Neural progenitor cell (in vitro differentiated cells): Measurements from ENCODE around the gene ETV2. TPM values are rescaled to one million over a fixed set of nuclear protein-coding genes. Genes with fewer than 3 reads are reported as not detected.
A peak's percentile ranks its signal among the peaks of the same experiment; 100 is the strongest.

Experiments
- DNase-seq: peaks from one replicate; pipeline ENCODE4 v3.0.0-alpha.2; 2016; ENCODE audit warnings: low spot score
- H2AFZ ChIP-seq: fragments of 200-600 bp; sonication (generic); replicated peaks from 2 replicates; pipeline ENCODE4 v1.6.1; 2016; ENCODE audit warnings: antibody characterized with exemption
- H3F3A ChIP-seq: fragments of 200-600 bp; sonication (generic); 2 replicates; pipeline ENCODE4 v1.6.1; 2016; ENCODE audit warnings: antibody characterized with exemption, low read depth
- H3K27ac ChIP-seq: fragments of 200-600 bp; sonication (generic); 2 replicates; pipeline ENCODE4 v1.5.1; 2016; ENCODE audit warnings: mild to moderate bottlenecking
- H3K27me3 ChIP-seq: fragments of 200-600 bp; sonication (generic); 2 replicates; pipeline ENCODE4 v1.6.1; 2016; ENCODE audit warnings: mild to moderate bottlenecking, moderate library complexity
- H3K36me3 ChIP-seq: fragments of 200-600 bp; sonication (generic); 2 replicates; pipeline ENCODE4 v1.5.1; 2016
- H3K4me1 ChIP-seq: fragments of 200-600 bp; sonication (generic); 2 replicates; pipeline ENCODE4 v1.6.1; 2016; ENCODE audit warnings: mixed run types
- H3K4me2 ChIP-seq: fragments of 200-600 bp; sonication (generic); 2 replicates; pipeline ENCODE4 v1.6.1; 2016
- H3K4me3 ChIP-seq: fragments of 200-600 bp; sonication (generic); 2 replicates; pipeline ENCODE4 v1.5.1; 2016
- H3K79me2 ChIP-seq: fragments of 200-600 bp; sonication (generic); 2 replicates; pipeline ENCODE4 v1.6.1; 2016; ENCODE audit warnings: low read depth
- H3K9ac ChIP-seq: fragments of 200-600 bp; sonication (generic); 2 replicates; pipeline ENCODE4 v1.6.1; 2016
- H3K9me3 ChIP-seq: fragments of 200-600 bp; sonication (generic); 2 replicates; pipeline ENCODE4 v1.5.1; 2016; ENCODE audit warnings: low read depth
- H4K20me1 ChIP-seq: fragments of 200-600 bp; sonication (generic); 2 replicates; pipeline ENCODE4 v1.6.1; 2016; ENCODE audit warnings: low read depth
- H3K27ac Mint-ChIP-seq: 3 replicates; pipeline ENCODE4 v1.8.0; 2021; ENCODE audit warnings: mixed read lengths
- H3K27me3 Mint-ChIP-seq: 2 replicates; pipeline ENCODE4 v1.8.0; 2022; ENCODE audit warnings: low read depth, mild to moderate bottlenecking, inconsistent platforms, moderate library complexity, mixed read lengths; ENCODE audit not compliant: insufficient read depth
- H3K36me3 Mint-ChIP-seq: 3 replicates; pipeline ENCODE4 v1.8.0; 2021; ENCODE audit warnings: mixed read lengths
- H3K4me1 Mint-ChIP-seq: 3 replicates; pipeline ENCODE4 v1.8.0; 2021; ENCODE audit warnings: mixed read lengths
- H3K4me3 Mint-ChIP-seq: 3 replicates; pipeline ENCODE4 v1.8.0; 2021; ENCODE audit warnings: mild to moderate bottlenecking, moderate library complexity, mixed read lengths
- H3K9me3 Mint-ChIP-seq: 3 replicates; pipeline ENCODE4 v1.8.0; 2020; ENCODE audit warnings: mixed read lengths
- EZH2 ChIP-seq: fragments of 200-600 bp; sonication (generic); IDR thresholded peaks from 2 replicates; pipeline ENCODE4 v1.6.1; 2017; ENCODE audit warnings: antibody characterized with exemption, mild to moderate bottlenecking, moderate library complexity
- EZH2phosphoT487 ChIP-seq: fragments of 200-600 bp; sonication (generic); IDR thresholded peaks from 2 replicates; pipeline ENCODE4 v1.6.1; 2017; ENCODE audit warnings: antibody characterized with exemption
- total RNA-seq: library from RNA; depleted of rRNA; stranded (reverse); fragments of >200 nt; gene quantifications from 2 replicates; pipeline ENCODE4 v1.2.3, GENCODE V29; 2015; ENCODE audit warnings: low replicate concordance
- TF ChIP-seq, protein P1 (sequence below): fragments of 200-600 bp; sonication (generic); IDR thresholded peaks from 2 replicates; pipeline ENCODE4 v1.5.1; 2017; ENCODE audit warnings: antibody characterized with exemption, mild to moderate bottlenecking

The ETV2 gene
- total RNA-seq, 1 donor from 2014 or later: not detected

DNA sequence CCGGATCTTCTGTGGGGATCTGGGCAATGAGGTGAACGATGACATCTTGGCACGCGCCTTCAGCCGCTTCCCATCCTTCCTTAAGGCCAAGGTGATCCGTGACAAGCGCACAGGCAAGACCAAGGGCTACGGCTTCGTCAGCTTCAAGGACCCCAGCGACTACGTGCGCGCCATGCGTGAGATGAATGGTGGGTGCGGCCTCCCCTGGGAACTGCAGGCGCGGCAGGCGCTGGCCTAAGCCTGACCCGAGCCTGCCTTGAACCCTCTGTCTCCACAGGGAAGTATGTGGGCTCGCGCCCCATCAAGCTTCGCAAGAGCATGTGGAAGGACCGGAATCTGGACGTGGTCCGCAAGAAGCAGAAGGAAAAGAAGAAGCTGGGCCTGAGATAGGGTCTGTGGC, 4.4 kb upstream of the ETV2 start:
- H3K9me3 Mint-ChIP-seq: no peaks in the 10 kb centered on the region
- no peak overlapping the region for H3K9ac ChIP-seq
- peaks cover 22% of the 10 kb centered on the region for H3F3A ChIP-seq
- no peak overlapping the region for H3K4me2 ChIP-seq
- no peaks in the 10 kb centered on the region for H3K79me2 ChIP-seq
- H3K9me3 ChIP-seq: no peaks in the 10 kb centered on the region
- peaks cover 6% of the 10 kb centered on the region for H3K36me3 Mint-ChIP-seq
- no peak overlapping the region for H3K27ac ChIP-seq
- no peaks in the 10 kb centered on the region for H3K36me3 ChIP-seq
- H3K27me3 Mint-ChIP-seq: peaks cover 10% of the 10 kb centered on the region
- no peaks in the 10 kb centered on the region for H3K27me3 ChIP-seq
- no peaks in the 10 kb centered on the region for H4K20me1 ChIP-seq
- TF ChIP-seq, protein P1, sequence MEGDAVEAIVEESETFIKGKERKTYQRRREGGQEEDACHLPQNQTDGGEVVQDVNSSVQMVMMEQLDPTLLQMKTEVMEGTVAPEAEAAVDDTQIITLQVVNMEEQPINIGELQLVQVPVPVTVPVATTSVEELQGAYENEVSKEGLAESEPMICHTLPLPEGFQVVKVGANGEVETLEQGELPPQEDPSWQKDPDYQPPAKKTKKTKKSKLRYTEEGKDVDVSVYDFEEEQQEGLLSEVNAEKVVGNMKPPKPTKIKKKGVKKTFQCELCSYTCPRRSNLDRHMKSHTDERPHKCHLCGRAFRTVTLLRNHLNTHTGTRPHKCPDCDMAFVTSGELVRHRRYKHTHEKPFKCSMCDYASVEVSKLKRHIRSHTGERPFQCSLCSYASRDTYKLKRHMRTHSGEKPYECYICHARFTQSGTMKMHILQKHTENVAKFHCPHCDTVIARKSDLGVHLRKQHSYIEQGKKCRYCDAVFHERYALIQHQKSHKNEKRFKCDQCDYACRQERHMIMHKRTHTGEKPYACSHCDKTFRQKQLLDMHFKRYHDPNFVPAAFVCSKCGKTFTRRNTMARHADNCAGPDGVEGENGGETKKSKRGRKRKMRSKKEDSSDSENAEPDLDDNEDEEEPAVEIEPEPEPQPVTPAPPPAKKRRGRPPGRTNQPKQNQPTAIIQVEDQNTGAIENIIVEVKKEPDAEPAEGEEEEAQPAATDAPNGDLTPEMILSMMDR: no peak
- TF ChIP-seq EZH2: no peak
- no peak for TF ChIP-seq EZH2phosphoT487
- peaks cover 19% of the 10 kb centered on the region for H3K4me1 ChIP-seq
- no peak overlapping the region for H2AFZ ChIP-seq
- peaks cover 8% of the 10 kb centered on the region for H3K4me1 Mint-ChIP-seq
- no peak overlapping the region for H3K27ac Mint-ChIP-seq
- no peak overlapping the region for H3K4me3 Mint-ChIP-seq
- H3K4me3 ChIP-seq: no peak overlapping the region
- no peak for DNase-seq

DNA sequence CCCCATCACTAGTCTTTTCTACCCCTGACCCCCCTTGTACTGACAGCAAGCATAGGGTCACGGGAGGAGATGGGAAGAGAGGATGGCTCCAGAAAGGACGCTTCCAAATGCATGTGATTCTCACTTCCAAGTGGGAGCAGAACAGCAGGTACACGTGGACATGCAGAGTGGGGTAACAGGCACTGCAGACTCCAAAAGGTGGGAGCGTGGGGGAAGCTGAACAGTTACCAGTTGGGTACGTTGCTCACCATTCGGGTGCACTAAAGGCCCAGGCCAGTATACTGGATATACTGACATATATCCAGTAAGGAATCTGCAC, 2.3 kb upstream of the ETV2 start:
- Mint-ChIP-seq H3K4me1 (peaks cover 12% of the 10 kb centered on the region), H3K36me3 (peaks cover 4% of the 10 kb centered on the region), H3K4me3 (no peak overlapping the region), H3K27ac (no peak overlapping the region), H3K27me3 (peaks cover 7% of the 10 kb centered on the region), H3K9me3 (no peaks in the 10 kb centered on the region)
- Histone ChIP-seq H3K27ac (no peak overlapping the region), H3K27me3 (peaks cover 5% of the 10 kb centered on the region), H3K9me3 (no peaks in the 10 kb centered on the region), H3K4me2 (peak overlapping the region; percentile 63), H3K36me3 (no peaks in the 10 kb centered on the region), H3K79me2 (no peaks in the 10 kb centered on the region), H3K4me3 (no peak overlapping the region), H3K4me1 (peaks cover 19% of the 10 kb centered on the region), H2AFZ (no peak overlapping the region), H3F3A (peaks cover 39% of the 10 kb centered on the region), H3K9ac (no peak overlapping the region), H4K20me1 (no peaks in the 10 kb centered on the region)
- no peak for DNase-seq
- TF ChIP-seq EZH2phosphoT487 (no peak), EZH2 (no peak)
- TF ChIP-seq, protein P1: no peak

DNA sequence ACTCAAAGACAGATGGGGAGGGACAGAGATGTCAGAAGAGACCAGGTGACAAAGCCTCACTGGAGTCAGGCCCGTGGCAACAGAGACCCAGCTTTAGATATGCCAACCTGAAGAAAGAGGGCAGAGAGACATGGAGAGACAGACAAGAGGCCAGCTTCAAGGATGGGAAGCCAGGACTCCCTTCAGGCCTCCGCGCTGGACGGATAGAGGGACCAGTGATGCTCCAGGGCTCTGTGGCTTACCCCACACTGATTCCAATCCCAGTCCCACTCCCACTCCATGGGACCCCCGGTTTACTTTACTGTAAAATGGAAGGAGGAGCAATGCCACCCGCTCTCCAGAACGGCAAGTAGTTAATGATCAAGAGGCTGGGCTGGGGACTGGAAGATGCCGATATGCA, 1.7 kb upstream of the ETV2 start:
- no peaks in the 10 kb centered on the region for H3K79me2 ChIP-seq
- no peaks in the 10 kb centered on the region for H4K20me1 ChIP-seq
- no peak overlapping the region for H3K4me2 ChIP-seq
- peaks cover 14% of the 10 kb centered on the region for H3K4me1 Mint-ChIP-seq
- peaks cover 5% of the 10 kb centered on the region for H3K27me3 ChIP-seq
- no peak overlapping the region for H3K9ac ChIP-seq
- H3K36me3 Mint-ChIP-seq: peaks cover 4% of the 10 kb centered on the region
- H3K4me3 ChIP-seq: no peak overlapping the region
- no peaks in the 10 kb centered on the region for H3K36me3 ChIP-seq
- H3K27ac ChIP-seq: no peak overlapping the region
- no peak for DNase-seq
- H3K4me3 Mint-ChIP-seq: peak overlapping the region; percentile 14
- H3F3A ChIP-seq: peaks cover 45% of the 10 kb centered on the region
- TF ChIP-seq EZH2 (no peak), EZH2phosphoT487 (no peak)
- TF ChIP-seq, protein P1: no peak
- peak overlapping the region; percentile 27 for H3K27ac Mint-ChIP-seq
- no peaks in the 10 kb centered on the region for H3K9me3 Mint-ChIP-seq
- H3K4me1 ChIP-seq: peaks cover 19% of the 10 kb centered on the region
- H3K9me3 ChIP-seq: no peaks in the 10 kb centered on the region
- no peak overlapping the region for H2AFZ ChIP-seq
- peaks cover 7% of the 10 kb centered on the region for H3K27me3 Mint-ChIP-seq
